GM12801 (cell line): ENCODE data around the gene COL11A2.

Experiments used
- TF ChIP-seq, protein P1 (sequence below): IDR thresholded peaks from one replicate; pipeline ENCODE4 v1.5.1; 2011; ENCODE audit warnings: control low read depth; ENCODE audit not compliant: insufficient read length; ENCODE audit errors: extremely low read depth

The COL11A2 gene

DNA sequence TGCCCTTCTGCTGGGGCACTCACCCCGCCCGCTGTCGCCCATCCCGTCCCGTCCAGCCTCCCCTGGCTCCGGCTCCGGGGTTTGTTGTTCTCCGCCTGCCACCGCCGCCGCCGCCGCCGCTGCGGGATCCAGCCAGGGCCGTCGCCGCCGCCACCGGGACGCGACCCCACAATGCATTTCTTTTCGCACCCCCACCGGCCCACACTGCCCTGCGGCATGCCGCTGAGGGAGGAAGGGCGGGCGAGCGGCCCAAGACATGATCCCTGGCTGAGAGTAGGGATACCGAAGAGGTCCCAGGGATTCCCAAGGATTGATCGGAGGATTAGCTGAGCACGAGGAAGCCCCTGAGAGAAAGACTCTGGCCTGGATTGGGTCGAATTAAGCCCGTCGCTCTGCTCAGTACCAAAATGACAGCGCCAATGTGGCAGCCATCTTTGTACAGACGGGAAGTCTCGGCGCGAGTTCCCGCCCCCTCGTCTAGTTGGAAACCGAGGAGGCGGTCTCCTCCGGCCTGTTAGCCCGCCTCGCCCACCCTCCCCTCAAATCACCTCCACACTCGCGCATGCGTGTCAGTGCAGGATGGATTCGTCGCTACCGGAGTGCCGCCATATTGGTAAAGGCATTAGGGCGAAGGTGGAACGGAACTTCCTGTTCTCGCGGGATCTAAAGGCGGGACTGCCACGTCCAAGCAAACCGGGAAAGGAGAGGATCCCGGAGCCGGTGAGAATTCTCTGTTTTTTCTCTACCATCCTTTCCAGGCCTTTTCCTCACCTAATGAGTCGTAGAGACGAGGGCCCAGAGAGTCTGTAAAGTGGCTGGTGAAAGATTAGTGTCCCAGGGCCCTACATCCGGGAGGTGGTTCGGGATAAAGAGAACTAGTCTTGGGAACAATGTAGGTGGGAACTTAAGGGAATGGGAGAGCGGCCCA, 8.2 kb upstream of the COL11A2 start, which contains the start of the genes RXRB and SLC39A7:
RXRB (minus strand) TSS at position 447 of the 928 bp plus-strand sequence; CDS start at position 258, 189 bp downstream.
SLC39A7 (plus strand) TSS at position 649 of the 928 bp plus-strand sequence. CDS start 379 bp downstream, outside the sequence.
- TF ChIP-seq, protein P1, sequence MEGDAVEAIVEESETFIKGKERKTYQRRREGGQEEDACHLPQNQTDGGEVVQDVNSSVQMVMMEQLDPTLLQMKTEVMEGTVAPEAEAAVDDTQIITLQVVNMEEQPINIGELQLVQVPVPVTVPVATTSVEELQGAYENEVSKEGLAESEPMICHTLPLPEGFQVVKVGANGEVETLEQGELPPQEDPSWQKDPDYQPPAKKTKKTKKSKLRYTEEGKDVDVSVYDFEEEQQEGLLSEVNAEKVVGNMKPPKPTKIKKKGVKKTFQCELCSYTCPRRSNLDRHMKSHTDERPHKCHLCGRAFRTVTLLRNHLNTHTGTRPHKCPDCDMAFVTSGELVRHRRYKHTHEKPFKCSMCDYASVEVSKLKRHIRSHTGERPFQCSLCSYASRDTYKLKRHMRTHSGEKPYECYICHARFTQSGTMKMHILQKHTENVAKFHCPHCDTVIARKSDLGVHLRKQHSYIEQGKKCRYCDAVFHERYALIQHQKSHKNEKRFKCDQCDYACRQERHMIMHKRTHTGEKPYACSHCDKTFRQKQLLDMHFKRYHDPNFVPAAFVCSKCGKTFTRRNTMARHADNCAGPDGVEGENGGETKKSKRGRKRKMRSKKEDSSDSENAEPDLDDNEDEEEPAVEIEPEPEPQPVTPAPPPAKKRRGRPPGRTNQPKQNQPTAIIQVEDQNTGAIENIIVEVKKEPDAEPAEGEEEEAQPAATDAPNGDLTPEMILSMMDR = no peak

DNA sequence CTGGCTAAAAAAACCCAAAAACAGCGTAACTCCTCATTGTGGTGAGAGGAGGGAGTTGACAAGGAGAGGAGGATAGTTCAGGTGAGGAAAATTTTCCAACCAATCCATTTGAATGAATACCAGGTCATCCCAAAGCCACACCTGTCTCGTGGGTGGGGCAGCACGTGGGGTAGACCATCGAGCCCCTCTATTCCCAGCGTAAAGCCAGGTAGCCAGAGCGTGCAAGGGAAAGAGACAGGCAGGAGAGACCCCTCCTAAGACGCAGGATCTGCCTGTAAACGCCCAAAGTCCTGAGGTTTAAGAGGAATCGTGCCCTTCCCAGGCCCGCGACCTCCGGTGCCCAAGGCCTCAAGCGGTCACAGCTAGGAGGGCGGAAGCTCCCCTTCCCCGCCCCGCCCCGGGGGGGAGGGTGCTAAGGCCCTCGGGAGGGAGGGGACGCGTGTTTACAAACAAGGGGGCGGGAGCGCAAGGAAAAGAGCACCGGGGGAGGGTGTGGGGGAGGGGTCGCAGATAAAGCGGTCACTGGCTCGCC, 7.5 kb upstream of the COL11A2 start:
- TF ChIP-seq, protein P1 = no peak

DNA sequence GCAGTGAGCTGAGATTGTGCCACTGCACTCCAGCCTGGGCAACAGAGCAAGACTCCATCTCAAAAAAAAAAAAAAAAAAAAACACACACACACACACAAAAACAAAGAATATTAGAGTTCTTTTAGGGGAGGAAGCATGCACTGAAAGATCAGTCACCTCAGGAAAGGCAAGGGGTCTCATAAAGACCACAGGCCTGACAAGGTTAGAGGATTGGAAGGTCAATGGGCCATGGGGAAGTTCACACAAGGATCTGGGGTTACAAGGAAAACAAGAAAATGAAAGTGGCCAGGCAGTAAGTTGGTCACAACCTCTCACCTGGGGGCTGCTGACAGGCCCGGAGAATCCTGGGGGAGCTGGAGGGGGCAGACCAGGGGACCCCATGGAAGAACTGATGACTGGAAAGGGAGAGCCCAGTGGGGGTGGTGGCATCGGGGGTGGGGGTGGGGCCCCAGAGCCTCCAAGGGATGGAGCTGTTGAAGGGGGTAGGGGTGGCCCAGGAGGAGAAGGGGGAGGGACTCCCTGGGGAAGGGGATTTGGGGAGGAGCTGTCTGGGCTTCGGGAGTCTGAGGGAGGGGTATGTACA, 6.7 kb upstream of the COL11A2 start:
- TF ChIP-seq, protein P1 = no peak

DNA sequence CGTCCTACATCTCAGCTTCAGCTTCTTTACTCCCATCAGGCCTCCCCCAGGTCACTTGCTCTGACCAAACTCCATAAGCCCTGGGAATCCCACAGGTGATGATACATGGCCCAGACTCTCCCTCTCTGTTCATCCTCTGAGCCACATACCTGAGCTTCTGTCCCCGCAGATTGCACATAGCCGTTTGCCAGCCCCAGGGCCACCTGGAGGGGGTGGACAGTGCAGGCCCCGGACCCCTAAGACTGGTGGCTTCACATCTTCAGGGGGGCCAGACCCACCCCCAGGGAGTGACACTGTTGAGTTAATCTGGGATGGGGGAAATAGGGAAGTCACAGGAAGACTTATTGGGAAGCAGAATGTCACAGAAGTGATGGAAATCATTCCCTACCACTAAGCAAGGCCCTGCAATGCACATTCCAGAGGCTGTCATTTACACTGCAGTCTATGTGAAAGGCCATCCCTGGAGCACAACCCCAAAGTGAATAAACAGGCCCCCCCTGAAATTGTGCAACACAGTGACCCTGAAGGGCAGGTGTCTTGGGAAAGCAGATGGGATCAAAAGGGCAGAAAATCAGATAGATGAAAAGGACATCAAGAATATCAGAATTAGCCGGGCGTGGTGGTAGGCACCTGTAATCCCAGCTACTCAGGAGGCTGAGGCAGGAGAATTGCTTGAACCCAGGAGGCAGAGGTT, 6.0 kb upstream of the COL11A2 start:
- TF ChIP-seq, protein P1 = no peak

DNA sequence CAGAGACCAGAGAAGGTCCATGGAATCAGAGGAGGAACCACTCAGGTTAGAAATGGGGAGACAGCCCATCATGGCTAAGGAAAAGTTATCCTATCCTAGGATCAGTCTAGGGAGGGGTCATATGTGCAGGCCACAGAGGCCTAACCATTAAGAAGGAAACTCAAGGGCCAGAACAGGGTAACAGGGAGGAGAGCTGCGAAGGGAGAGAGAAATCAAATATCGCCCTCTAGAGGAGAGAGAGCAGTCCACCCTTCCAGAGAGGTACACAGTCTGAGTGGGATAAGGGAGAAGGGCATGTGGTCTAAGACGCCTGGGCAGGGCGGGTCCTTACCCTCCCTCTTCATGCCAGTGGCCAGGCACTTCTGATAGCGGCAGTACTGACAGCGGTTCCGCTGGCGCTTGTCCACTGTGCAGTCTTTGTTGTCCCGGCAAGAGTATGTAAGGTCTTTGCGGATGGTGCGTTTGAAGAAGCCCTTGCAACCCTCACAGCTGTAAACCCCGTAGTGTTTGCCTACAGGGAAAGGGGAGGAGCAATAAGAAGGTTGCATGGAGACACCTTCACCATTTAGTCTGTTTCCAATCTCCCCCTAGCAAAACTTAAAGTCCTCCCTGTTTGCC, 5.3 kb upstream of the COL11A2 start:
- TF ChIP-seq, protein P1 = no peak

DNA sequence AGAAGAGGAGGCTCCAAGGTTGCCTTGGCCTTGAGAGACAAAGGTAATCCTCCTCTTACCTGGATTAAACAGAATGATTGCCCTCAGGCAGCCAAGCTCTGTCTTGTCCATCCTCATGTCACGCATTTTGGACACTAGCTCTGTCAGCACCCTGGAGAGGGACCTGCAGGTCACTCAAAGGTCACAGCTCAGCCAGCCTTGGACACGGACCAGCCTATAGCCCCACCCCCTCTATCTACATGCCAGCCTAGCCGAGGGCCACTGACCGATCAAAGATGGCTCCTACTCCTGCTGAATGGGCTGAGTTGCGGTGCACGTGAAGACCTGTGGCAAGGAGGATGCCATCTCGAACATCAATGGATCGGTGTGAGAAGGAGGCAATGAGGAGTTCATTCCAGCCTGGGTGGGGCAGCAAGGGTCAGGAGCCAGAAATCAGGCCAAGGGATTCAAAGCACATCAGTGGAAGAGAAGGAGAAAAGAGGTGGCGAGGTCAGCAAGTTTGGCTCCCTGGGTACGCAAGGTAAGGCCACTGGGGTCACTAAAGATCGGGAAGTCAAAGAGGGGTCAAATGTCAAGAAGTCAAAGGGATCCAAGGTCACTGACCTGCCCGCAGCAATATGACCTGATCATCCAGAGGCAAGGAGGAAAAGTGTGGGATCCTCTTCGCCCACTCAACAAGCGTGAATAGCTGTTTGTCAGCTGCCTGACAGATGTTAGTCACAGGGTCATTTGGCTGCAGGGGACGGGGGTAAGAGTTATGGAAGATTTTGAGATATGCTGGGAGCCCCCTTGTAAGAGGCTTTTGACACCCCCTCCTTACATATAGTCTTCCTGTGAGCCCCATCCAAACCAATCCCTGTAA, 3.3 kb upstream of the COL11A2 start:
- TF ChIP-seq, protein P1 = no peak
